SK-N-SH treated with all-trans-retinoic acid at 6 μM for 48 hours (cell line): ENCODE results near the gene CNIH1.
"Not testable (repeated sequence)": the region's sequence is repeated elsewhere in the genome, so short reads cannot be mapped to it uniquely, and the experiment has no call there.

Experiments used
- PATZ1 ChIP-seq: fragments of 250-450 bp; sonication (Bioruptor Pico); IDR thresholded peaks from 2 replicates; pipeline ENCODE4 v1.8.0; 2020; ENCODE audit warnings: mild to moderate bottlenecking, moderate library complexity, borderline replicate concordance
- RARB ChIP-seq: fragments of 250-450 bp; sonication (Bioruptor Pico); IDR thresholded peaks from 2 replicates; pipeline ENCODE4 v1.8.0; 2021; ENCODE audit warnings: mild to moderate bottlenecking, moderate library complexity

DNA sequence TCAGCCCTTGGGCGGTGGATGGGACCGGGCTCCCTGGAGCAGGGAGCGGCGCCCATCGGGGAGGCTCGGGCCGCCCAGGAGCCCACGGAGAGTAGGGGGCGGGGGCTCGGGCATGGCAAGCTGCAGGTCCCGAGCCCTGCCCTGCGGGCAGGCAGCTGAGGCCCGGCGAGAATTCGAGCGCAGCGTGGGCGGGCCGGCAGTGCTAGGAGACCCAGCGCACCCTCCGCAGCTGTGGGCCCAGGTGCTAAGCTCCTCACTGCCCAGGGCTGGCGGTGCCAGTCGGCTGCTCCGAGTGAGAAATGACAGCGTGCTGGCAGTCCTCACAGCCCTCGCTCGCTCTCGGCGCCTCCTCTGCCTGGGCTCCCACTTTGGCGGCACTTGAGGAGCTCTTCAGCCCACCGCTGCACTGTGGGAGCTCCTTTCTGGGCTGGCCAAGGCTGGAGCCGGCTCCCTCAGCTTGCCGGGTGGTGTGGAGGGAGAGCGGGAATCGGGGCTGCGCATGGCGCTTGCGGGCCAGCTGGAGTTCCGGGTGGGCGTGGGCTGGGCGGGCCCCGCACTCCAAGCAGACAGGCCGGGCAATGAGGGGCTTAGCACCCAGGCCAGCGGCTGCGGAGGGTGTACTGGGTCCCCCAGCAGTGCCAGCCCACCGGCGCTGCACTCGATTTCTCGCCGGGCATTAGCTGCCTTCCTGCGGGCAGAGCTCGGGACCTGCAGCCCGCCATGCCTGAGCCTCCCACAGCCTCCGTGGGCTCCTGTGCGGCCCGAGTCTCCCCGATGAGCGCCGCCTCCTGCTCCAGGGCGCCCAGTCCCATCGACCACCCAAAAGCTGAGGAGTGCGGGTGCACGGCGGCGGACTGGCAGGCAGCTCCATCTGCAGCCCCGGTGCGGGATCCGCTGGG lies 47.9 kb downstream of the CNIH1 start:
- TF ChIP-seq PATZ1 (CRISPR knock-in tag); RARB: not testable (repeated sequence)
